ENCODE results near the gene ECD.

Gene ECD

GRCh38 chr10:73167783-73168464 is at the start of gene ECD, which contains the start of gene FAM149B1:
Gene ECD, minus strand, starts transcription at chr10:73168008. Its CDS starts 4,071 bp downstream, at chr10:73163937.
Gene FAM149B1, plus strand, starts transcription at chr10:73168119. Its CDS starts 221 bp downstream, at chr10:73168340.
- peak within 1 kb of the TSS; percentile 99 for H3K4me3 Mint-ChIP-seq
- peaks cover 41% of the 10 kb centered on the region for H3K4me1 Mint-ChIP-seq
- H3K27ac Mint-ChIP-seq, result peak within 1 kb of the TSS; percentile 99 to 100
- no peaks in the 10 kb centered on the region for H3K27me3 Mint-ChIP-seq
- DNase-seq (peak; percentile 90 to 92), ATAC-seq (peak; percentile 99)
- peaks cover 0 to 7% of the 10 kb centered on the region in 2 donors for H3K9me3 Mint-ChIP-seq

DNA sequence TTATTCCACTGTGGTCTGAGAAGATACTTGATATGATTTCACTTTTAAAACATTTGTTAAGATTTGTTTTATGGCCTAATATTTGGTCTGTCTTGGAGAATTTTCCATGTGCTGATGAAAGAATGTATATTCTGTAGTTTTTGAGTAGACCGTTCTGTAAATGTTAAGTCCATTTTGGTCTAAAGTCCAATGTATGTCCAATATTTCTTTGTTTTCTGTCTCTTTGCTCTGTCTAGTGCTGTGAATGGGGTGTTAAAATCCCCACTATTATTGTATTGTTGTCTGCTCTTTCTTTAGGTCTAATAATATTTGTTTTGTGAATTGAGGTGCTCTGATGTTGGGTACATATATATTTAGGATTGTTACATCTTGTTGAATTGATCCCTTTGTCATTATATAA is 47.9 kb upstream of the ECD start:
- no peak for ATAC-seq
- no peaks in the 10 kb centered on the region for H3K9me3 Mint-ChIP-seq
- H3K4me1 Mint-ChIP-seq, result no peaks in the 10 kb centered on the region
- no peak overlapping the region for H3K27ac Mint-ChIP-seq
- no peak for DNase-seq
- no peak overlapping the region for H3K4me3 Mint-ChIP-seq
- no peaks in the 10 kb centered on the region for H3K27me3 Mint-ChIP-seq

DNA sequence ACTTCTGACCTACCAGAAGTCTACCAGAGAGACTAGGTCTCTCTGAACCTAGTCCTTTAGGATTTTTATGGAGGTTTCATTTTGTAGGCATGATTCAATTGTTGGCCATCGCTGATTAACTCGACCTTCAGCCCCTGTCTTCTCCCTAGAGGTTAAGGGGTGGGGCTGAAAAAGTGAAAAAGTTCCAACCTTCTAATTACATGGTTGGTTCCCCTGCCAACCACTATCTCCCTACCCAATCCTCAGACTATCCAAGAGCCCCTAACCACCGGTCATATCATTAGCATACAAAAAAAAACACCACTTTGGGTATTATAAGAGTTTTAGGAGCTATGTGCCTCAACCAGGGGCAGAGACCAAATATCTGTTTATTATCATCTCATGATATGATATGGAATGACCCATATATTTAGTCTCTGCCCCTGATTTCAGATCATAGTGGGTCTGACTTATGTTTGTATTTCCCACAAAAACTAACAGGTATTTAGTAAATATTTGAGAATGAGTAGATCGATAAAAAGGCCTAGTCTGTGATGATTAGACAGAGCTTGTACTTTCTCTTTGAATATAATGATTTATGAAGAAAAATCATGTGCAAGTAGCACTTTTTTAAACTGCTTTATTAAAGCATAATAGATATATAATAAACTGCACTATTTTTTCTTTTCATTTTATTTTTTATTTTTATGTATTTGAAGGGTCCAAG is 43.5 kb upstream of the ECD start:
- no peak for DNase-seq
- H3K27ac Mint-ChIP-seq, result no peak overlapping the region
- H3K4me1 Mint-ChIP-seq, result no peaks in the 10 kb centered on the region
- H3K27me3 Mint-ChIP-seq, result no peaks in the 10 kb centered on the region
- peaks cover 0 to 2% of the 10 kb centered on the region in 2 donors for H3K9me3 Mint-ChIP-seq
- H3K4me3 Mint-ChIP-seq, result no peak overlapping the region
- no peak for ATAC-seq

- no peak for DNase-seq
- no peak overlapping the region for H3K4me3 Mint-ChIP-seq
- ATAC-seq, result no peak
- no peaks in the 10 kb centered on the region for H3K4me1 Mint-ChIP-seq
- H3K27ac Mint-ChIP-seq, result no peak overlapping the region
- no peaks in the 10 kb centered on the region for H3K27me3 Mint-ChIP-seq
- H3K9me3 Mint-ChIP-seq, result peaks cover 0 to 8% of the 10 kb centered on the region in 2 donors
Measured at GRCh38 chr10:73210395-73211105, 42.7 kb upstream of the ECD start.

DNA sequence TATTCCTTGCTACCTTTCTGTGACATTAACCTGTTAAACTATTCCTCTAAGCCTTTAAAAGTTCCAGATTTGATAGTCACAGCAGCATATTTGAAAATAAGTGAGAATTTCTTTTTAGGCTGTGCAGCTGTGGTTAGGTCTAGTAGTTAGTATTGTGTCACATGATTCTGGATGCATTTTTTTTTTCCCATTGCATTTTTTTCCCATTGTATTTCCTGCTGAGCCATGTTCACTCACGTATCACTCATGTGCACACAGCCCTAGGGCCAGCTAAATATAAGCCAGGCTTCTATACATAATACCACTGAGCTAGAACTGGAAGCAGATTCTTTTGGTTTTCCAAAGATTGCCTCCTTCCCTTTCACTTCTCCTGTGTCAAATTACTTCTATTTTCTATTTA is 41.9 kb upstream of the ECD start:
- Mint-ChIP-seq H3K9me3 (peaks cover 0 to 8% of the 10 kb centered on the region in 2 donors), H3K27me3 (no peaks in the 10 kb centered on the region), H3K4me1 (no peaks in the 10 kb centered on the region), H3K27ac (no peak overlapping the region), H3K4me3 (no peak overlapping the region)
- DNase-seq (no peak), ATAC-seq (no peak)

DNA sequence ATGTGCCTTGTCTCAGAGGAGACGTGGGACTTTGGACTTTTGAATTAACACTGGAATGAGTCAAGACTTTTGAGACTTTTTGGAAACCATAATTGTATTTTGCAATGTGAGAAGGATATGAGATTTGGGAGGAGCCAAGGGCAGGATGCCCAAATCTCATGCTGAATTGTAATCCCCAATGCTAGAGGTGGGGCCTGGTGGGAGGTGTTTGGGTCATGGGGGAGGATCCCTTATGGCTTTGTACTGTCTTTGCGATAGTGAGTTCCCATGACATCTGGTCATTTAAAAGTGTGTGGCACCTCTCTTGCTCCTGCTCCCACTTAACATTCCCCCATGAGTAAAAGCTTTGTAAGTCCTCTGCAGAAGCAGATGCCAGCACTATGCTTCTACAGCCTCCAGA is 40.1 kb upstream of the ECD start:
- Mint-ChIP-seq H3K9me3 (peaks cover 0 to 8% of the 10 kb centered on the region in 2 donors), H3K4me3 (no peak overlapping the region), H3K27me3 (no peaks in the 10 kb centered on the region), H3K27ac (no peak overlapping the region), H3K4me1 (no peaks in the 10 kb centered on the region)
- DNase-seq, result no peak
- ATAC-seq, result no peak

DNA sequence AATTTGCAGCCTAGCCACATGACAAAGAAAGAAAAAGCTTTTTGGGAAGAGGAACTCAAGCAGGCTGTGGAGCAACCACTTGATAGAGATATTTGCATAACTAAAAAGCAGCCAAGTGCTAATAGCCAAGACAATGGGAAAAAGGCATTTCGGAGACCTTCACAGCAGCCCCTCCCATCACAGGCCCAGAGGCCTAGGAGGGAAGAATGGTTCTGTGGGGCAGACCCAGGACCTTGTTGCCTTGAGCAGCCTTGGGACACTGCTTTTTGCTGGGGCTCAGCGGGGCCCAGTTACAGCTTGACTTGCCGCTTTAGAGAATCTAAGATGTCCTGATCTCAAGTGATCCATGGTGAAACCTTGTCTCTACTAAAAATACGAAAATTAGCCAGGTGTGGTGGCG is 38.6 kb upstream of the ECD start:
- Mint-ChIP-seq H3K27ac (no peak overlapping the region), H3K4me3 (no peak overlapping the region), H3K9me3 (peaks cover 0 to 8% of the 10 kb centered on the region in 2 donors), H3K27me3 (no peaks in the 10 kb centered on the region), H3K4me1 (no peaks in the 10 kb centered on the region)
- ATAC-seq, result no peak
- no peak for DNase-seq

DNA sequence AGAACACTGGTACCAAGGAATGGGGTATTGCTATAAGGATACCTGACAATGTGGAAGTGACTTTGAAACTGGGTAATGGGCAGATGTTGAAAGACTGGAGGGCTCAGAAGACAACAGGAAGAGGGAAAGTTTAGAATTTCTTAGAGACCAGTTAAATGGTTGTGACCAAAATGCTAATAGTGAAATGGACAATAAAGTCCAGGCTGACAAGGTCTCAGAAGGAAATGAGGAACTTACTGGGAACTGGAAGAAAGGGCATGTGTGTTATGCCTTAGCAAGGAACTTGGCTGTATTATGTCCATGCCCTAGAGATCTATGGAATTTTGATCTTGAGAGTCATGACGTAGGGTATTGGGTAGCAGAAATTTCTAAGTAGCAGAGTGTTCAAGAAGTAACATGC is 38.1 kb upstream of the ECD start:
- ATAC-seq, result no peak
- no peak for DNase-seq

GRCh38 chr10:73205081-73205480 is 37.3 kb upstream of the ECD start:
- no peaks in the 10 kb centered on the region for H3K27me3 Mint-ChIP-seq
- no peaks in the 10 kb centered on the region for H3K4me1 Mint-ChIP-seq
- H3K4me3 Mint-ChIP-seq, result no peak overlapping the region
- H3K27ac Mint-ChIP-seq, result no peak overlapping the region
- no peak for ATAC-seq
- peaks cover 0 to 8% of the 10 kb centered on the region in 2 donors for H3K9me3 Mint-ChIP-seq
- no peak for DNase-seq

More for the DNA sequence above, 38.1 kb upstream of the ECD start:
- Mint-ChIP-seq H3K27ac (no peak overlapping the region), H3K4me3 (no peak overlapping the region), H3K4me1 (no peaks in the 10 kb centered on the region), H3K27me3 (no peaks in the 10 kb centered on the region), H3K9me3 (peaks cover 0 to 8% of the 10 kb centered on the region in 2 donors)

DNA sequence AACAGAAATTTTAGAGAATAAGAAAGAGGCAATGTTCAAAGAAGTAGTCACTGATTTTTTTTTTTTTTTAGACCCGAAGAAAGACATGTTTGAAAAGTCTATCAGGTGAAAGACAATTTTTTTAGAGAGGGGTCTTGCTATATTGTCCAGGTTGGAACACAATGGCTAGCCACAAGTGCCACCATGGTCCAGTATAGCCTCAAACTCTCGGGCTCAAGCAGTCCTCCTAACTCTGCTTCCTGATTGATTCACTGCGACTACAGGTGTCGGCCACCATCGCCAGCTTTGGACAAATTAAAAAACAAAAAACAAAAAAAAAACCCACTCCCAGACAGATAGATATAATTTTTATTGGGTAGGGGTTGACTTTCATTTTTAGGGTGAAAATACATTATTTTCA is 22.4 kb upstream of the ECD start:
- Mint-ChIP-seq H3K27ac (peak overlapping the region in 1 of 2 donors; percentile 4), H3K4me1 (no peaks in the 10 kb centered on the region), H3K27me3 (no peaks in the 10 kb centered on the region), H3K4me3 (no peak overlapping the region), H3K9me3 (no peaks in the 10 kb centered on the region)
- DNase-seq (no peak), ATAC-seq (no peak)

DNA sequence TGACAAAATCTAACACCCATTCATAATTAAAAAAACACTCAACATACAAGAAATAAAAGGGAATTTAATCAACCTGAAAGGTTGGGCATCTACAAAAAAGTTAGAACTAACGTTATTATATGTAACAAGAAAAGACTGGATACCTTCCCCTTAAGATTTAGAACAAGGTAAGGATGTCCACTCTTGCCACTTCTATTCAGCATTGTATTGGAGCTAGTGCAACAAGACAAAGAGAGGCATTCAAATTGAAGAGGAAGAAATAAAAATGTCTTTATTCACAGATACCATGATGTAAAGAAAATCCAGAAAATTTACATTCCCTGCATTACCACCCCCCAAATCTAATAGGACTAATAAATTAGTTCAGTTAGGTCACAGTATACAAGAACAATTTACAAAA is 18.5 kb upstream of the ECD start:
- no peaks in the 10 kb centered on the region for H3K27me3 Mint-ChIP-seq
- no peak overlapping the region for H3K27ac Mint-ChIP-seq
- no peak overlapping the region for H3K4me3 Mint-ChIP-seq

GRCh38 chr10:73183667-73184281 is 16.0 kb upstream of the ECD start:
- Mint-ChIP-seq H3K4me3 (no peak overlapping the region), H3K27ac (no peak overlapping the region), H3K9me3 (no peaks in the 10 kb centered on the region), H3K4me1 (no peaks in the 10 kb centered on the region), H3K27me3 (no peaks in the 10 kb centered on the region)
- ATAC-seq, result no peak
- no peak for DNase-seq

More for the DNA sequence above, 18.5 kb upstream of the ECD start:
- ATAC-seq (no peak), DNase-seq (no peak)
- no peaks in the 10 kb centered on the region for H3K4me1 Mint-ChIP-seq
- H3K9me3 Mint-ChIP-seq, result no peaks in the 10 kb centered on the region

GRCh38 chr10:73182568-73182967 is 14.8 kb upstream of the ECD start:
- ATAC-seq (no peak), DNase-seq (no peak)
- Mint-ChIP-seq H3K27ac (no peak overlapping the region), H3K4me1 (no peaks in the 10 kb centered on the region), H3K4me3 (no peak overlapping the region), H3K27me3 (no peaks in the 10 kb centered on the region), H3K9me3 (no peaks in the 10 kb centered on the region)

- Mint-ChIP-seq H3K4me3 (no peak overlapping the region), H3K27ac (no peak overlapping the region), H3K4me1 (no peaks in the 10 kb centered on the region), H3K27me3 (no peaks in the 10 kb centered on the region), H3K9me3 (no peaks in the 10 kb centered on the region)
- DNase-seq, result no peak
- ATAC-seq, result no peak
Measured at GRCh38 chr10:73174148-73174925, 6.5 kb upstream of the ECD start.

- DNase-seq (no peak), ATAC-seq (no peak)
- H3K9me3 Mint-ChIP-seq, result no peaks in the 10 kb centered on the region
- H3K4me1 Mint-ChIP-seq, result peaks cover 6% of the 10 kb centered on the region
- H3K27me3 Mint-ChIP-seq, result no peaks in the 10 kb centered on the region
- no peak overlapping the region for H3K27ac Mint-ChIP-seq
- no peak overlapping the region for H3K4me3 Mint-ChIP-seq
Measured at GRCh38 chr10:73172867-73173266, 5.1 kb upstream of the ECD start.
